ENCODE results near the gene NMUR2. TPM values are rescaled to one million over a fixed set of nuclear protein-coding genes. Genes with fewer than 3 reads are reported as not detected.

The NMUR2 gene
- total and polyA plus RNA-seq, 2 of the 8 experiments (the other 6 are each of a cell fraction or from before 2014, with no cell fraction given) = 0.11 TPM; not detected in 1

- Histone ChIP-seq H3K23me2 (ENCODE audit: low read depth, low read length) (no peaks in the 10 kb centered on the region), H2AK5ac (ENCODE audit: low read depth, low read length) (no peak overlapping the region), H3K36me3 (ENCODE audit: control insufficient read depth in 2 of 4, insufficient read depth in 4 of 4, low read length in 3 of 4) (no peaks in the 10 kb centered on the region; a peak in 1 of 8 replicates), H3K9ac (replicated peaks in 1 of 4; ENCODE audit: extremely low read depth in 1 of 4, low read depth in 3 of 4, low read length in 3 of 4) (no peak overlapping the region), H2BK15ac (ENCODE audit: low read length) (no peak overlapping the region), H4K5ac (ENCODE audit: insufficient read length, low read depth, low read length) (no peak overlapping the region), H3K4me3 (ENCODE audit: extremely low read depth in 1 of 4, insufficient read depth in 2 of 4, low read depth in 3 of 4, low read length in 4 of 4) (no peak overlapping the region), H3K23ac (ENCODE audit: insufficient read length) (no peak overlapping the region), H3K79me1 (ENCODE audit: low read depth, low read length) (no peaks in the 10 kb centered on the region), H4K91ac (replicated peaks; ENCODE audit: insufficient read length, low read length) (no peak overlapping the region), H4K8ac (ENCODE audit: extremely low read depth, insufficient read depth, low read length) (no peak overlapping the region), H2BK20ac (ENCODE audit: low read length) (no peak overlapping the region), H3K27me3 (replicated peaks in 1 of 4; ENCODE audit: control insufficient read depth in 3 of 4, extremely low read depth in 1 of 4, insufficient read depth in 3 of 4, low read length in 3 of 4) (no peaks in the 10 kb centered on the region), H4K20me1 (replicated peaks in 1 of 2; ENCODE audit: control insufficient read depth in 1 of 2, insufficient read depth in 2 of 2, low read length in 2 of 2) (no peaks in the 10 kb centered on the region), H2BK5ac (ENCODE audit: low read depth, low read length) (no peak overlapping the region), H3K14ac (ENCODE audit: insufficient read length) (no peak overlapping the region), H3K79me2 (ENCODE audit: control insufficient read depth in 1 of 2, insufficient read depth in 2 of 2, low read length in 2 of 2) (no peaks in the 10 kb centered on the region), H3K4me2 (ENCODE audit: insufficient read depth in 1 of 2, low read depth in 2 of 2, low read length in 2 of 2) (no peak overlapping the region), H3K4ac (replicated peaks; ENCODE audit: insufficient read length, low read depth, low read length) (no peak overlapping the region), H2AFZ (ENCODE audit: low read length) (no peak overlapping the region), H2BK12ac (ENCODE audit: low read depth, low read length) (no peak overlapping the region), H2BK120ac (replicated peaks; ENCODE audit: low read depth, low read length) (no peak overlapping the region), H3K56ac (replicated peaks; ENCODE audit: insufficient read length, low read depth, low read length) (no peak overlapping the region), H3K27ac (ENCODE audit: low read depth, low read length) (no peak overlapping the region), H3K4me1 (replicated peaks in 1 of 4; ENCODE audit: control insufficient read depth in 3 of 4, insufficient read depth in 4 of 4, low read length in 3 of 4) (0 out of 7 replicates have a peak, but pooled peaks cover 0 to 2% (median 0%) of the 10 kb centered on the region in 4 experiments), H3K9me3 (ENCODE audit: insufficient read depth in 2 of 2, low read depth in 1 of 2, low read length in 1 of 2) (no peaks in the 10 kb centered on the region), H3K18ac (ENCODE audit: extremely low read depth, low read length) (no peak overlapping the region)
- ChIA-PET CTCF (ENCODE audit: partially characterized antibody) (interaction anchor here (2.2 kb wide), 1 partner anchor 51 kb away, joined by 6 read pairs; no protein-coding TSS in a partner anchor), POLR2A (ENCODE audit: partially characterized antibody) (no interaction called here)
- FAIRE-seq = no peak
- TF ChIP-seq KDM1A (IDR thresholded peaks at IDR 0.05; ENCODE audit: borderline replicate concordance, low read length) (no peak), TAF1 (IDR thresholded peaks at IDR 0.05; ENCODE audit: low read depth, low read length) (no peak), CBX8 (IDR thresholded peaks at IDR 0.05; ENCODE audit: borderline replicate concordance, low read depth, low read length) (no peak), MAFK (IDR thresholded peaks at IDR 0.05; ENCODE audit: low read depth, low read length) (no peak), KDM4A (IDR thresholded peaks at IDR 0.05; ENCODE audit: low read depth, low read length, severe bottlenecking) (no peak), JUN (IDR thresholded peaks at IDR 0.05; ENCODE audit: low read depth, low read length) (no peak), PHF8 (conservative IDR thresholded peaks at IDR 0.05; ENCODE audit: low read depth, low read length) (no peak), RNF2 (IDR thresholded peaks at IDR 0.05; ENCODE audit: borderline replicate concordance, low read depth, low read length, missing control alignments, poor library complexity, severe bottlenecking) (no peak), CREB1 (IDR thresholded peaks at IDR 0.05) (no peak), SP1 (IDR thresholded peaks at IDR 0.05; ENCODE audit: low read depth, low read length) (no peak), EP300 (IDR thresholded peaks at IDR 0.05; ENCODE audit: borderline replicate concordance in 1 of 2, low read depth in 2 of 2, low read length in 2 of 2) (no peak), SP2 (IDR thresholded peaks at IDR 0.05; ENCODE audit: low read length) (no peak)
- no peak for DNase-seq (ENCODE audit: low read depth in 1 of 2, low spot score in 2 of 2)
- 98% methylated on average over 2 of the region's 2 CpGs; no CpG with 5 or more reads in 1 of the 2 experiments for WGBS, 2 experiments (ENCODE audit: extremely low coverage in 1 of 2, insufficient coverage in 1 of 2, insufficient read length in 1 of 2, insufficient replicate concordance in 2 of 2, low coverage in 1 of 2, low lambda C conversion rate in 2 of 2, missing lambda C conversion rate in 1 of 2)
Measured at GRCh38 chr5:152400846-152401245, 4.2 kb downstream of the NMUR2 start.

Data from H1 (cell line).